Kidney epithelial cell (primary cell): Measurements from ENCODE around the gene DMGDH. TPM values are rescaled to one million over a fixed set of nuclear protein-coding genes. Genes with fewer than 3 reads are reported as not detected.
"Not testable (repeated sequence)": the region's sequence is repeated elsewhere in the genome, so short reads cannot be mapped to it uniquely, and the experiment has no call there.

Experiments
- DNase-seq: peaks from one replicate; pipeline ENCODE4 v3.0.0-alpha.2; 2010; ENCODE audit warnings: low read depth
- H3K27me3 ChIP-seq: 2 replicates; pipeline ENCODE4 v1.6.0; 2011; ENCODE audit warnings: low read length; ENCODE audit not compliant: control insufficient read depth, insufficient read depth
- H3K36me3 ChIP-seq: 2 replicates; pipeline ENCODE4 v1.5.1; 2011; ENCODE audit warnings: low read length; ENCODE audit not compliant: control insufficient read depth, insufficient read depth
- H3K4me3 ChIP-seq: 2 replicates; pipeline ENCODE4 v1.5.1; 2011; ENCODE audit warnings: low read depth, mild to moderate bottlenecking, control low read depth, low read length
- CTCF ChIP-seq: IDR thresholded peaks from 2 replicates; pipeline ENCODE4 v1.5.1; 2011; ENCODE audit warnings: mild to moderate bottlenecking, moderate library complexity, low read length, control low read depth, inconsistent platforms; ENCODE audit not compliant: insufficient read depth, poor library complexity, severe bottlenecking
- total RNA-seq: library from RNA; depleted of rRNA; stranded (reverse); fragments of >200 nt; gene quantifications from 2 replicates; pipeline ENCODE4 v1.2.3, GENCODE V29; 2015

Gene DMGDH
- total RNA-seq, 1 donor from 2014 or later, result 4.2 TPM

- peak; percentile 38 for DNase-seq
- peak; percentile 49 for TF ChIP-seq CTCF
- no peaks in the 10 kb centered on the region for H3K27me3 ChIP-seq
Measured at GRCh38 chr5:78984439-78985115, 84.9 kb downstream of the DMGDH start.

GRCh38 chr5:78983601-78984438 is 85.7 kb downstream of the DMGDH start:
- Histone ChIP-seq H3K27me3 (no peaks in the 10 kb centered on the region), H3K4me3 (peak overlapping the region; percentile 86), H3K36me3 (no peaks in the 10 kb centered on the region)
- no peak for DNase-seq
- no peak for TF ChIP-seq CTCF

More at GRCh38 chr5:78984439-78985115, 84.9 kb downstream of the DMGDH start:
- Histone ChIP-seq H3K4me3 (peak overlapping the region; percentile 86), H3K36me3 (no peaks in the 10 kb centered on the region)

GRCh38 chr5:78983194-78983593 is 86.3 kb downstream of the DMGDH start:
- not testable (repeated sequence) for H3K36me3 ChIP-seq, DNase-seq, H3K27me3 ChIP-seq, H3K4me3 ChIP-seq

GRCh38 chr5:78979909-78980308 is 89.6 kb downstream of the DMGDH start:
- Histone ChIP-seq H3K4me3 (no peak overlapping the region), H3K36me3 (no peaks in the 10 kb centered on the region), H3K27me3 (no peaks in the 10 kb centered on the region)
- no peak for TF ChIP-seq CTCF
- DNase-seq, result no peak

- Histone ChIP-seq H3K36me3 (no peaks in the 10 kb centered on the region), H3K27me3 (no peaks in the 10 kb centered on the region), H3K4me3 (no peak overlapping the region)
- TF ChIP-seq CTCF, result no peak
- no peak for DNase-seq
Measured at GRCh38 chr5:78979117-78979742, 90.2 kb downstream of the DMGDH start.

GRCh38 chr5:78975035-78975434 is 94.4 kb downstream of the DMGDH start:
- TF ChIP-seq CTCF, result no peak
- DNase-seq, result no peak
- Histone ChIP-seq H3K4me3 (no peak overlapping the region), H3K27me3 (no peaks in the 10 kb centered on the region), H3K36me3 (no peaks in the 10 kb centered on the region)
